ENCODE data around the gene CES4A.
"Not testable (repeated sequence)": the region's sequence is repeated elsewhere in the genome, so short reads cannot be mapped to it uniquely, and the experiment has no call there.

CES4A gene

DNA sequence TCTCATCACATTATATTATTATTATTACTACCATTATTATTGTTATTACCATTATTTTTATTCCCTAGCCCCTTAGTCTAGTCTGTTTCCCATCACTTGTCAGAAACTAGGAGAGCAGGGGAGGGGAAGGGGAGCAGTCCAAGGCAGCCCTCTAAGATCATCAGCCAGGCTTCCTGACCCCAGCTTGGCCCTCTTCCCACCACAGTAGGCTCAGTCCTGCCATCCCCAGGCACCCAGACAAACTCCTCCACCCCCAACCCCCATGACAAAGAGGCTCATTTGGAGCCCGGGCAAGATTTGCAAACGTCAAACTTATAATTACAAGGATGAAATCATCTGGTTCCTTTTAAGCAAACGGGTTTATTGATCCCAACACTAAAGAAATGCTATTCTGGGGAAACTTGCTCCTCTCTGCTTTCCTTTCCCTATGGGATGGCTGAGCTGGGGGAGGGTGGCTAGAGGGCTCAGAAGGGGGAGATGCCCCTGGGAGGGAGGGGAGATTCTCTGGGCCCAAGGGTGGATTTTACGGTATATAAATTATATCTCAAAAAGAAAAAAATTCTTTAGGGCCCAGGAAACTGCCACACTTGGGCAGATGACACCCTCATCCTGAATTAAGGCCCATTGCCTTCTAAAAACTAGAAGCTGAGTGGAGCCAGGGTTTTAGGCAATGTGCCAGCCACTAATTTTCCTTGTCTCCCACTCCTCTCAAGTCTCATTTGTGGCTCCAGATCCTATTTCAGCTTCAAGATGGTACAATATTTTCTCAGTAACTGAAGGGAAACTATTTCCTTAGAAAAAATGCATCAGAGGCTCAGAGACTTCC is 36.2 kb downstream of the CES4A start:
- no peak for DNase-seq

DNA sequence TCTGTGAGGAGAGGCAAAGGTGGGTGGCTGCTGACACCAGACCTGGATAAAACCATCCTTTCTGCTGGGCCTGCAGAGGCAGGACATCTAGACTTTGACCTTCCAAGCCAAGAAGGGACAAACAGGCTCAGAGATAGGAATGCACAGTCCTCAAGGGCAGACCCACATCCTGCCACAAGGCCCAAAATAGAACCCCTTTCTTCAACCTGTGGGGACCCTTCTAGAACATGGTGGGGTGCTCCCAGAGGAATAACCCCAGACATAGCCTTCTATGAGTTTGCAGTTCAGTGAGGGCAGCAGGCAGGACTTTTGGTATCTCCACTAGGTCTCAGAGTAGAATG is 36.8 kb downstream of the CES4A start:
- no peak for DNase-seq

DNA sequence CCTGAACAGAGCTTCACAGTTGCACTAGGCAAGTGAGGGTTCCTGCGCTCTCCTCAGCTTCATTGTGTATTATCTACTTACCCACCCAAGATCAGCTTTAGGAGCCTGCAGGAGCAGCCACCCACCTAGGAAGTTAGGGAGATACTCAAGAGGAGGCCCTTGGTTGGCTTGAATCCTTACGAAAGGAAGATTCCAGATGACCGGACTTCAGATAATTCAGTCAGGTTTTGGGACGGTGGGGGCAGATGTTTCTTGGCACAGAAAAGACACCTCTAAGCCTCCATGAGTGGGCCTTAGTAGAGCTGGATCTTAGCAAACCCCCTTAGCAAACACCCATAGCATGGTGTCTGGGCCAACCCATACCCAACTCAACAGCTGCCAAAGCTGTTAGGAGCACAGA is 38.2 kb downstream of the CES4A start:
- no peak for DNase-seq

DNA sequence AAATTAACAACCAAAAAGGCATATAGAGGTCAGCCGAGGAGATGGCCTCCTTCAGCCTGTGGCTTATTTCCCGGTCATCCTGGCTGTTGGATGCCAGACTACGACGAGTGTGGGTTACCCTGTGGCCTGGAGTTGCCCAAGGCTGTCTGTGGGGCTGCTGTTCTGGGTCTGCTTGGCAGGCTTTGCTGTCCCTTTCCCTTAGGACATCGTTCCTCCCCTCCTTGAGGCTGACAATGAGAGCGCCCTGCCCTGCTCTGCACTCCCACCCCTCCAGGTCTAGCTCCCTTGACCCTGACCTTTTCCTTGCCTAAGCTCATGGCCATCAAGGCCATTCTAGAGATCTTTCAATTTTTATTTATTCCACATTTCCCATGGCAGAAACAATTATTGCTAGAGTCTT is 38.7 kb downstream of the CES4A start:
- no peak for DNase-seq

DNA sequence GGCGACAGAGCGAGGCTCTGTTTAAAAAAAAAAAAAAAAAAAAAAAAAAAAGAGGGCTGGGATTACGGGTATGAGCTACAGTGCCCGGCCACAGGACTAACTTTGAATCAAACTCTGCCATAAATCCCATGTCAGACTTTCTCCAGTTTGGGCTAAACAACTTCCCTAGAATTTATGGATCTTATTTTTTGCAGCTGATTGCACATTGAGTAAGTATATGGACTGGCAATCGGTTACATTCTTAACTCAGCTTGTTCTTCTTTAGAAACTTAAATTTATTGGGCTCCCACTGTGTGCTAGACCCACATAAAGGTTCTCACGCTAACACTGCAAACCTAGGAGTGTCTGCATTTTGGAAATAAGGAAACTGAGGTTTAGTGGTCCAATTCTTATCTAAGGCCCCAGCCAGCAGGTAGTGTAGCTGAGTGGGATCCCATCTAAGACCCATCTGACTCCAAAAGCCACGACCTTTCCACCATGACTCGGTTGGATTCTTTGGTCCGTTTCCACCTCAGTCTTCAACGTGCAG is 39.8 kb downstream of the CES4A start:
- DNase-seq = no peak

DNA sequence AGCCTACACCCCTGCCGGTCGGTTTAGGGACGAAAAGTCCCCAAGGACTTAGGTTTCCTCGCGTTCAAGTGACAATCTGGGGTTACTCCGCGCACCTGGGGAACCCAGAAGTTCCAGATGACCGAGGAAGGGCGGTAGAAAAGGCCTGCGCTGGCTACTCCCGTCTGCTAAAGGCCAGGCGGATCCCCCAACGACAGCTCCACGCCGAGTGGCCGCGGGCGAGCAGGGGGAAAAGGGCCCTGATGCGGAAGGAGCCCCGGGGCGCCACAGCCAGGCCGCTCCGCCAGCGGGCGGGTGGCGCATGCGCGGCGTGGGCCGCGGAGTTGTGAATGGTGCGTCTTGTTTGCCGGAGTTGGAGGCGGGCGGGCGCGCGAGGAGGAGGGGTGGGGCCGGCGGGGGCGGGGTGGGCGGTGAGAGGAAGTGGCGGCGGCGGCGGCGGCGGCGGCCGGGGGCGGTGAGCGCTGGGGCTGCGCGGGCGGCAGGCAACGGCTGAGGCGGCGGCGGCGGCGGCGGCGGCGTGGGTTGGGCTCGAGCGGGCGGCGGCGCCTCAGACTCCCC is 40.4 kb downstream of the CES4A start, which contains the start of gene CBFB:
TSS of gene CBFB (plus strand) at position 454 of the 558 bp plus-strand sequence. CDS start 259 bp downstream, outside the sequence.
- peak; percentile 51 to 82 for DNase-seq

DNA sequence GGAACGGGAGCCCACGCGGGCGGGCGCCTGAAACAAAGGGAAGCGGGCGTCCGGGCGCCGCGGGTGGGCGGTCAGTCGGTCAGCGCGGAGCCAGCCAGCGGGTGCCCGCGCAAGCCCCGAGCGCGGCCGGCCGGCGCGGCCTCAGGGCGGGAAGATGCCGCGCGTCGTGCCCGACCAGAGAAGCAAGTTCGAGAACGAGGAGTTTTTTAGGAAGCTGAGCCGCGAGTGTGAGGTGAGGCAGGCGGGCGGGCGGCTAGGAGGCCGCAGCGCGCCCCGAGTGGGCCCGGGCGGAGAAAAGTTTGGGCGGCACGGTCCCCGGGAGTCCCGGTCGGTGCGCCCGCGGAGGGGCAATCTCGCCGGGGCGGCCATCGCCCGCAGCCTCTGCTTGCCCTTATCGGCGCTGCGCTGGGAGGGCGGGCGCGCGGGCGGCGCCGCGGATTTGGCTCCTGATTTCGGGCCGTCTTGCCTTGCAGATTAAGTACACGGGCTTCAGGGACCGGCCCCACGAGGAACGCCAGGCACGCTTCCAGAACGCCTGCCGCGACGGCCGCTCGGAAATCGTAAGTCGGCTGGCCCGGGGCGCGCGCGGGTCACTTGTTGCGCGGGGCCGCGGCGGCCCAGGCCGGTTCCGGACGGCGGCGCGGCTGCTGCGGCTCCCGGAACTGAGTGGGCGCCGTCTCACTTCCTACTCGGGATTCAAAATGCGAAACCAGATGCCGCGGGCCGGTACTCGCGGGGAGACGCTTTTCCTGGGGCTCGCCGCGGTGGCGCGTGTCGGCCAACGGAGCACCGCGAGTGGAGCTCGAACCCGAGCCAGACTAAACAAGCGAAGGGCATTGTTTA is 41.1 kb downstream of the CES4A start:
- DNase-seq = peak in 1 of 2 experiments; percentile 20

DNA sequence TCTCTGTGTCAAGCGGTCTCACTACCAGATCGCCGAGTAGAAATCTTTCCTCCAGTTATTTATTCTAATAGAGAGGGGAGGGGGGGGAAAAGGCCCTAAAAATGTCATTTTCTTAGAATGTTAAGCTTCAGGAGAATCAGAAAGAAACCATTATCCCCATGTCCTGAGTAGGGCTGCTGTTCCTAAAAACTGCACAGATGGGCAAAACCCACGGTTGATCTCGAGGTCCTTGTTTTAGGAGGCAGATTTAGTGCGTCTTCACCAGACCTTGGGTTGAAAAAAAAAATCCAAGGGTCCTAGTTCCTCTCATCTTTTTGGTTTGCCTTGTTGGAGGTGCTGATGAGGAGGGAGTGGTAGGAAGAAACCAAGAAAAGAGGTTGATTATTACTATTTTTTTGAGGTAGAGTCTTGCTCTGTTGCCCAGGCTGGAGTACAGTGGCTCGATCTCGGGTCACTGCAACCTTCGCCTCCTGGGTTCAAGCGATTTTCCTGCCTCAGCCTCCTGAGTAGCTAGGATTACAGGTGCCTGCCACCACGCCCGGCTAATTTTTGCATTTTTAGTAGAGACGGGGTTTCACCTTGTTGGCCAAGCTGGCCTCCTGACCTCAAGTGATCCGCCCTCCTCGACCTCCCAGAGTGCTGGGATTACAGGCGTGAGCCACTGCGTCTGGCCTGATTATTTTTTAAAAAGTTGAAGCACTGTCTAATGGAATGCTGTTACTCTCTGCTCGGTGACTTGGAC is 42.0 kb downstream of the CES4A start:
- DNase-seq = no peak

DNA sequence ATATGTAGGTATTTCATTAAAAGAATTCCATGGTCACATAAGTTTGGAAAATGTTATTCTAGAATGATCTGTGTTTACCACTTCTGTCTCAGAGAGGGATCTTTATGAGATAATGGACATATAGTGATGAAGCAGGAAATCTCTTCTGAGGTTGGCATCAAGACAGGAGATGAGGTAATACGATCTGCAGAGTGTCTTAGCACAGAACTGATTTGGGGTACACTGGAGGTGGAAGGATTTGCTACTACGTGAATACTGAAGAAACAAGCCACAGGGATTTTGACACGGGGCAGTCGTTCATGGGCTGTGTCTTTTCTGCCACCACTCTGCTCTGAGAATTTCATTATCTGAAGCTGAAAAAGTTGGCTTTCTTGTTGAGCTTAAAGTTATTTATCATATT is 46.1 kb downstream of the CES4A start:
- no peak for DNase-seq

DNA sequence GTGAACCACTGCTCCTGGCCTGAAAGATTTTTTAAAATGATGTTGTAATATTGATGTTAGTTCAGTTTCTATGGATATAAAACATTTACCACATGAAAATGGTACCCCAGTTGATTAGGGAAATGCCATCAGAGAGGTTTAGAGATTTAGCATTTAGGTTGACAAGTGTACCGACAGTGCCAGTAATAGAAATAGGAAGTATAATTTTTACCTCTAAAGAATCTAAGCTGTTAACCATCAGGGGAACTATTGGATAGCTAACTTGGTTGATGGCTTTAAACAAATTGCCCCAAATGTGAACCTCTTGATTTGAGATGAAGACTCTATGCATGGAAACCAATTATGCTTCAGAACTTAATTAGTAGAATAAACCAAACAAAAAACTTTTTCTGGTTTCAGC is 47.0 kb downstream of the CES4A start:
- DNase-seq = no peak

DNA sequence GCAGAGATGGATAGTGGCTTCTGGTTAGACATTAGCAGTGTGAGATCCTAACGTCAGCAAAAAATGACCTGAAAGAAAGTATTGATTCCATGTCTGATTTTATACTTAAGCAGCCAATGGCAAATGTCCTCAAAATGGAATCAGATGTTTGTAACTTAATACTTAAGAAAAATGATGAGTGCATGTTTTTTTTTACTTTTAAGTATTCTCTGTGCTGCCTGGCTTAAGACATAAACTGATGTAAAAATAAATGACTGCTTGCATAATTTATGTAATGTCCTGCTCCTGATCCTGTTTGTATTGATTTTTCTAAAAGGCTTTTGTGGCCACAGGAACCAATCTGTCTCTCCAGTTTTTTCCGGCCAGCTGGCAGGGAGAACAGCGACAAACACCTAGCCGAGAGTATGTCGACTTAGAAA is 47.9 kb downstream of the CES4A start:
- DNase-seq = no peak

DNA sequence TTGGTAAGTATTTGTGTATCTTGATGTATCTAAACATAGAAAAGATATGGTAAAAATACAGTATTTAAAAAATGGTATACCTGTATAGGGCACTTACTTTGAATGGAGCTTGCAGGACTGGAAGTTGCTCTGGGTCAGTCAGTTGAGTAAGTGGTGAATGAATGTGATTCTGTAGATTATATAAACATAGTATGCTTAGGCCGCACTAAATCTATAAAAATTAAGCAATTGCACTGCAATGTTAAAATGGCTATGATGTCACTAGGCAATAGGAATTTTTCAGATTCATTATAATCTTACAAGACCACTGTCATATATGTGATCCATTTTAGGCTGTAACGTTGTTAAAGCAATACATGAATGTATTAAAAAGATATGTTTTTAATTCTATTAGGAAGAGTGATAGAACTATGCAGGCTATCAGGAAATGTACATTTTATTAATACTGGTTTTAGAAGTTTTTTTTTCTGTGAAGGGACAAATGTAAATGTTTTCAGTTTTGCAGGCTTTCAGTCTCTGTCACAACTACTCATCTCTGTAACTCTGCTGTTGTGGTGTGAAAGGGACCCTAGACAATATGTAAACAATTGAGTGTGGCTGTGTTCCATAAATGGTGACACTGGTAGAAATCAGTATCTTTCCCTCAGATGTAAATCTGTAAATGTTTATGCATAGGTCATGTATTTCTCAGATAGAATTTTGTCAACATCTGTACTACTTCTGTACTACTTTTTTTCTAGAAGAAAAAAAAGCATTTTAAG is 51.1 kb downstream of the CES4A start:
- no peak for DNase-seq

DNA sequence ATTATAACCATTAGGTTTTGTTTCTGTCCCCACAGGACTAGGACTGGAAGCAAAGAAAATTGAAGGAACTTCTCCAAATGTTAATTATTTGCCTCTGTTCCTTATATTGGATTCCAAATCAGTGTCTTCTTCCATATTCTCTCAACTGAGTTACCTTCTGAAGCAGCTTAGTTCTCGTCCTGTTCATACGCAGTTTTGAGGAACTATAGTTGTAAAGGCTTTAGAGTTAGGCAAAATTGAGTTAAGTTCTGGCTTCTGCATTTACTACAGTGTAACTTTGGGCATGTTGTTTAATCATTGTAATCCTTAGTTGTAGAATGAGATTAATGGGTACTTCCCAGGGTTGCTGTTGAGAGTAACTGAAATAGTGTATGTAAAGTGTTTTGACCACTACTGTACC is 51.8 kb downstream of the CES4A start:
- no peak for DNase-seq

DNA sequence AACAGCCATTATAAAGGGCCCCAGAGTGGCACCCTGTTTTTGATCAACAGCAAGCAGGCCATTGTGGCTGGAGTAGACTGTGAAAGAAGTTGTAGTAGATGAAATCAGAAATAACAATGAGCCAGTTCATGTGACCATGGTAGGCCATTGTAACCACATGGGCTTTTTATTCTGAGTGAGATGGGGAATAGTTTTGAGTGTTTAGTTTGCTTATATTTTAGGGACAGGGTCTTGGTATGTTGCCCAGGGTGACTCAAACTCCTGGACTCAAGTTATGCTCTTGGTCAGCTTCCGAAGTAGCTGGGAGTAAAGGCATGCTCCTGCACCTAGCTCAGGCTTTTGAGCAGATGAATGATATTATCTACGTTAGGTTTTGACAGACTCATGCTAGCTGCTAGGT is 52.5 kb downstream of the CES4A start:
- no peak for DNase-seq

DNA sequence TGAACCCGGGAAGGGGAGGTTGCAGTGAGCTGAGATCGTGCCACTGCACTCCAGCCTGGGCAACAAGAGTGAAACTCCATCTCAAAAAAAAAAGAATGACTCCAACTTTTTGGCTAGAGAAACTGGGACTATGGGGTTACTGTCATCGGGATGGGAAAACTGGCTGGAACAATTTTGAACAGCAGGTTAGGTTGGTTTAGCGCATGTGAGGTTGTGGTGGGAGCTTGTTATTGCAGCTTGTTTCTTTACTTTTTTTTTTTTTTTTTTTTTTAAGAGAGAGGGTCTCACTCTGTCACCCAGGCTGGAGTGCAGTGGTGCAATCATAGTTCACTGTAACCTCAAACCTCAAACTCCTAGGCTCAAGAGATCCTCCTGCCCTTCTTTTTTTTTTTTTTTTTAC is 53.1 kb downstream of the CES4A start:
- not testable (repeated sequence) for DNase-seq

DNA sequence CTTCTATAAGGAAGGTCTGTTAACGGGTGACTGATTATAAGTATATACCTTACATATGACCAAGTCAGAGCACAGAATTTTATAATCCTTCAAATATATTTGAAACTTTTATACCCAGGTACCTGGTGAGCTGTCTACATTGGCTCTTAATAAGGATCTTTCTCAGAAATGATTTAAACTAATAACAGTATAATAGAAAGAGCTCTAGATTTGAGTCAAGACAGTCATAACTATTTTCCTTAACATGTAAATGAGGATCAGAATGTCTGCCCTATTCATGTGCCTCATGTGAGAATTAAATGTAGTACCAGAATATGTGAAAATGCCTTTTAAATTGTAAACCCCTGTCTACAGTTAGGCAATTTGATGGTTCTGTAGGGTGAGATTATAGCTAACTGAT is 55.0 kb downstream of the CES4A start:
- DNase-seq = no peak

DNA sequence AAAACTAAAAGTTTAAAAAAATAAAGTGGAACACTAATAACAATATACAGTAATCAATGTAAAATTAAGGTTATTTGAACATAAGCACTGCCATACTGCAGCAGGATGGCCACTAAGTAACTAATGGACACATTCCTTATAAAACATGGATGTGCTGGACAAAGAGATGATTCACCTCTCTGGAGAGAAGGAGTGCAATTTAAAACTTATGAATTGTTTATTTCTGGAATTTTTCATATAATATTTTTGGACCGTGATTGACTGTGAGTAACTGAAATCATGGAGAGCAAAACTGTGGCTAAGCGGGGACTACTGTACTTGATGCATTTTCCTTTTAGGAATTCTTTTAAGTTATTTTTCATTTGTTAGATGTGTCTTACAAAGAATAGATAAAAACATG is 62.4 kb downstream of the CES4A start:
- no peak for DNase-seq

DNA sequence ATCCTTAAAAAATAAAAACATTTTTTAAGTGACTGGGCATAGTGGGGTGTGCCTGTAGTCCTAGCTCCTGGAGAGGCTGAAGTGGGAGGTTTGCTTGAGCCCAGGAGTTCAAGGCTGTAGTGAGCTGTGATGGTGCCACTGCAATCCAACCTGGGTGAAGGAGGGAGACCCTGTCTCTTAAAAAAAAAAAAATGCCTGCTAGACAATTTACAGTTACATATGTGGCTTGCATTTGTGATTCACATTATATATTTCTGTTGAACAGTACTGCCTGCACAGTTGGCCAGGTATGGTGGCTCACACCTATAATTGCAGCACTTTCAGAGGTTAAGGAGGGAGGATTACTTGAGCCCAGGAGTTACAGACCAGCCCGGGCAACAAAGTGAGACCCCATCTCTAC is 64.0 kb downstream of the CES4A start:
- no peak for DNase-seq

DNA sequence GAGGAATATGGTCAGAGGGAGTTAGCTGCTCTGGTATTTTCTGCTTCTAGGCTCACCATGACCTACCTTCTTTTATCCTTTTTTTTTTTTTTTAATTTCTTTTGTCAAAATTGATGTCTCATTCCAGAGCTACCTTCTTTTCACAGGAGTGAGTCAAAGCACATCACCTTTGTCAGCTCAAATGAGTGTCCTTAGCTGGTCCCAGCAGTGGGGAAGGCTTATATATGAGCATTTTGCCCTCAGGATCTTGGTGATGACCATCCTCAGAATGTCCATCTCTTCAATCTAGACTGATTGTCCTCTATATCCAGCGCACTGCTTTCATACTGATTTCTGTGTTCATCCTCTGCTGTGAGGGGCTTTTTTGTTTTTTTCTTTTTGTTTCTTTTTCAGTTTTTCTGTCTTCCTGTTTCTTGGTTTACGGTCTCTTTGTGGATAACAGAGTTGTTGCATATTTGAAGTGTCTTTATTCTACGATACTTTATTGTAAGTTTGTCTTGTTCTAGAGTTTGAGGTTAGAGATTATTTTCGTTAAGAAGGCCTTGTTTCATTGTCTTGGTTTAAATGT is 65.5 kb downstream of the CES4A start:
- no peak for DNase-seq

DNA sequence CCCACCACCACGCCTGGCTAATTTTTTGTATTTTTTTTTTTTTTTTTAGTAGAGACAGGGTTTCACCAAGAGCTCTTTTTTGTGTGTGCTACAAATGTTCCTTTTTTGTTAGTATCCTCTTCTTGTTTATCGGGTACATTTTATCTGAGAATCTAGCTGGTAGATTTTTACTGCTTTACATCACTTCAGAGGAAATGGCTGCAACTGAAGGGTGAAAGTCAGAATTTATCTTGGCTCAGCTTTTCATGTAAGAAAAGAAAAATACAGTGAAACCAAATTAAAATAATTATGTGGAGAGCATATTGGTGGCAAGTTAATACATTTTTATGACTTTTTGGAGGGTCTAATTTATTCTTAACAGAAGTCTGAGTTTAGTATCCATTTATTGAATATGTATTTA is 66.5 kb downstream of the CES4A start:
- DNase-seq = no peak

DNA sequence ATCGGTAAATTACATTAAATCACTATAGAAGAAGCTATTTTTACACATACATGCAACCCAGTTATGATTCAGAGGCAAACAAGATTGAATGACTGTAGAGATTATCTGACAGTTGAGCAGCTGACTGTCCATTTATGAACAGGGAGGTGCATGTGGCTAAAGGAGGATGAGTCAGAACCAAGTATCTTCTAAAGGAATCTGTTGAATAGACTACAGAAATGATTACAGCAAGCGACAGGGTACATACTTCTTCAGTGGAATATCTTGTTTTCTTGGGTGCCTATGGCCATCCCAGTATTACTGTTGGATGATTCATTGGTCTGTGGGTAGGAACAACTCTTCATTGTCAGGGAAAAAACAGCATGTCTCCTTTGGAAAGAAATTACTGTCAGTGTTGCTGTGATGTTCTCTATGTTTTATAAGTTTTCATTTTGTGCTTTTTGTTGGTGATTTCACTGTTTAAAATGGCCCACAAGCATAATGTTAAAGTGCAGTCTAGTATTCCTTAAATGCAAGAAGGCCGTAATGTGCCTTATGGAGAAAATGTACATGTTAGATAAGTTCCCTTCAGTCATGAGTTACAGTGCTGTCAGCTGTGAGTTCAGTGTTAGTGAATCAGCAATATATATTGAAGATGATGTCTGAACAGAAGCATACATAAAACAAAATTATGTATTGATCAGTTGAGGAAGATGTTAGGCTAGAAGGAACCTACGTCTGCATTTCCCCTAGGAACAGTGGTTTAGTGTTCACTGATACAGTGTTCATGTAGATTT is 67.5 kb downstream of the CES4A start:
- peak; percentile 37 to 76 for DNase-seq
